ENCODE measurements around the gene RHBG.

DNA sequence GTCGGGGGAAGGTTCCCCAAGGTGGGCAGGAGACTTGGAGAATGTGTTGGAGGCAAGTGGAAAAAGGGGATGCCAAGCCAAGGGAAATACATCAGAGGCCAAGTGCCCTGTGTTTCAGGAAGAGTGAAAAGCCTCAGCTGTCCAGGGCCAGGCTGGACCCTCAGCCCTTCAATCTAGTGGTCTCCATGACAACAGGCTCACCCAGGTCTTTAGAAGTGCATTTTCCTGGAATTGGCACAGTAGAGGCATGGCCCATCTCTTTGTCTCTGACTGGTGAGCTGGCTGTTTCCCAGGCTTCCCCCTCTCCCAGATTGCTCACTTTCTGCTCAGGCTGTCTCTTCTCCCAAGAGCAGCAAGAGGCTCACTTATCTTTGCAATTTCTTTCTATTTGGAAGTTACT lies 10.4 kb upstream of the RHBG start:
- no peak for TF ChIP-seq POLR2AphosphoS5 (IDR thresholded peaks at IDR 0.05)
- TF ChIP-seq, protein P1, sequence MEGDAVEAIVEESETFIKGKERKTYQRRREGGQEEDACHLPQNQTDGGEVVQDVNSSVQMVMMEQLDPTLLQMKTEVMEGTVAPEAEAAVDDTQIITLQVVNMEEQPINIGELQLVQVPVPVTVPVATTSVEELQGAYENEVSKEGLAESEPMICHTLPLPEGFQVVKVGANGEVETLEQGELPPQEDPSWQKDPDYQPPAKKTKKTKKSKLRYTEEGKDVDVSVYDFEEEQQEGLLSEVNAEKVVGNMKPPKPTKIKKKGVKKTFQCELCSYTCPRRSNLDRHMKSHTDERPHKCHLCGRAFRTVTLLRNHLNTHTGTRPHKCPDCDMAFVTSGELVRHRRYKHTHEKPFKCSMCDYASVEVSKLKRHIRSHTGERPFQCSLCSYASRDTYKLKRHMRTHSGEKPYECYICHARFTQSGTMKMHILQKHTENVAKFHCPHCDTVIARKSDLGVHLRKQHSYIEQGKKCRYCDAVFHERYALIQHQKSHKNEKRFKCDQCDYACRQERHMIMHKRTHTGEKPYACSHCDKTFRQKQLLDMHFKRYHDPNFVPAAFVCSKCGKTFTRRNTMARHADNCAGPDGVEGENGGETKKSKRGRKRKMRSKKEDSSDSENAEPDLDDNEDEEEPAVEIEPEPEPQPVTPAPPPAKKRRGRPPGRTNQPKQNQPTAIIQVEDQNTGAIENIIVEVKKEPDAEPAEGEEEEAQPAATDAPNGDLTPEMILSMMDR (IDR thresholded peaks at IDR 0.05; ENCODE audit: poor library complexity, severe bottlenecking): no peak
- TF ChIP-seq EP300 (conservative IDR thresholded peaks at IDR 0.05; ENCODE audit: poor library complexity, severe bottlenecking): no peak
- TF ChIP-seq TAF1 (IDR thresholded peaks at IDR 0.05; ENCODE audit: low read depth): no peak
- TF ChIP-seq SMC3 (conservative IDR thresholded peaks at IDR 0.05; ENCODE audit: poor library complexity): no peak
- no peak for TF ChIP-seq EZH2 (IDR thresholded peaks at IDR 0.05; ENCODE audit: borderline replicate concordance, insufficient read depth, low read length, poor library complexity, severe bottlenecking)
- TF ChIP-seq RAD21 (conservative IDR thresholded peaks at IDR 0.05): no peak

All from neural cell (in vitro differentiated cells).